ENCODE data around the gene RBM4B. TPM values are rescaled to one million over a fixed set of nuclear protein-coding genes. Genes with fewer than 3 reads are reported as not detected.

Gene RBM4B
- total RNA-seq, 1 donor from 2014 or later, result 9.5 TPM

GRCh38 chr11:66722745-66723651 lies 45.3 kb upstream of the RBM4B start:
- peaks cover 4% of the 10 kb centered on the region for H3K4me1 ChIP-seq
- no peak for ATAC-seq
- TF ChIP-seq CTCF (IDR thresholded peaks at IDR 0.05), result no peak

GRCh38 chr11:66721939-66722338 lies 44.3 kb upstream of the RBM4B start:
- Histone ChIP-seq H3K4me3 (no peak overlapping the region), H3K9me3 (no peaks in the 10 kb centered on the region), H3K4me1 (no peaks in the 10 kb centered on the region), H3K27me3 (peaks cover 15% of the 10 kb centered on the region), H3K36me3 (no peaks in the 10 kb centered on the region), H3K27ac (no peak overlapping the region)
- peak; percentile 22 for DNase-seq
- intact Hi-C loops (cut with DNase I), result no loop called here
- no peak for ATAC-seq
- no peak for TF ChIP-seq CTCF (IDR thresholded peaks at IDR 0.05)

More at GRCh38 chr11:66722745-66723651, 45.3 kb upstream of the RBM4B start:
- no peak overlapping the region for H3K27ac ChIP-seq
- DNase-seq, result no peak
- intact Hi-C loops (cut with DNase I), result no loop called here
- no peaks in the 10 kb centered on the region for H3K9me3 ChIP-seq
- no peak overlapping the region for H3K4me3 ChIP-seq
- H3K27me3 ChIP-seq, result peaks cover 20% of the 10 kb centered on the region
- H3K36me3 ChIP-seq, result no peaks in the 10 kb centered on the region

GRCh38 chr11:66720899-66721470 lies 43.3 kb upstream of the RBM4B start:
- TF ChIP-seq CTCF (IDR thresholded peaks at IDR 0.05), result no peak
- ATAC-seq (no peak), DNase-seq (no peak)
- H3K36me3 ChIP-seq, result no peaks in the 10 kb centered on the region
- H3K4me3 ChIP-seq, result no peak overlapping the region
- peaks cover 10% of the 10 kb centered on the region for H3K27me3 ChIP-seq
- intact Hi-C loops (cut with DNase I), result no loop called here
- no peak overlapping the region for H3K27ac ChIP-seq
- H3K9me3 ChIP-seq, result no peaks in the 10 kb centered on the region
- no peaks in the 10 kb centered on the region for H3K4me1 ChIP-seq

GRCh38 chr11:66720223-66720898 lies 42.7 kb upstream of the RBM4B start:
- peak; percentile 80 for DNase-seq
- peak; percentile 61 for ATAC-seq
- H3K4me3 ChIP-seq, result no peak overlapping the region

More at GRCh38 chr11:66720223-66720898, 42.7 kb upstream of the RBM4B start:
- Histone ChIP-seq H3K9me3 (no peaks in the 10 kb centered on the region), H3K27me3 (peaks cover 10% of the 10 kb centered on the region), H3K36me3 (no peaks in the 10 kb centered on the region), H3K4me1 (no peaks in the 10 kb centered on the region), H3K27ac (no peak overlapping the region)
- TF ChIP-seq CTCF (IDR thresholded peaks at IDR 0.05), result no peak
- intact Hi-C loops (cut with DNase I), result no loop called here

Measured in upper lobe of right lung (tissue), 1 donor.